Measurements from ENCODE around the gene OSBPL1A. TPM values are rescaled to one million over a fixed set of nuclear protein-coding genes. Genes with fewer than 3 reads are reported as not detected.
A peak's percentile ranks its signal among the peaks of the same experiment; 100 is the strongest.

The OSBPL1A gene
- total RNA-seq, 1 donor: 23.3 TPM

DNA sequence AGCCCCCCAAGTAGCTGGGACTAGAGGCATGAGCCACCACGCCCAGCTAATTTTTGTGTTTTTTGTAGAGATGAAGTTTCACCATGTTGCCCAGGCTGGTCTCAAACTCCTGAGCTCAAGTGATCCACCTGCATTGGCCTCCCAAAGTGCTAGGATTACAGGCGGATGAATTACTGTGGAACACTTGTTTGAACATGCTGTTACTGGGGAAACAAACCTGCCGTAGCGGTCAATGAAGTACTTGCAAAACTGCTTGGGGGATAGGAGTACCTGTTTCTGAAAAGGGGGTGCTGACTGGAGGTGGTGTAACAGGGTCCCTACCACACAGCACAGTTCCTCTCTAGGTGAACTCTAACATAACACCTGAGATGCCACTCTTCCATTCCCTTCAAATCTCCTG, 22.9 kb upstream of the OSBPL1A start:
- TF ChIP-seq, protein P1, sequence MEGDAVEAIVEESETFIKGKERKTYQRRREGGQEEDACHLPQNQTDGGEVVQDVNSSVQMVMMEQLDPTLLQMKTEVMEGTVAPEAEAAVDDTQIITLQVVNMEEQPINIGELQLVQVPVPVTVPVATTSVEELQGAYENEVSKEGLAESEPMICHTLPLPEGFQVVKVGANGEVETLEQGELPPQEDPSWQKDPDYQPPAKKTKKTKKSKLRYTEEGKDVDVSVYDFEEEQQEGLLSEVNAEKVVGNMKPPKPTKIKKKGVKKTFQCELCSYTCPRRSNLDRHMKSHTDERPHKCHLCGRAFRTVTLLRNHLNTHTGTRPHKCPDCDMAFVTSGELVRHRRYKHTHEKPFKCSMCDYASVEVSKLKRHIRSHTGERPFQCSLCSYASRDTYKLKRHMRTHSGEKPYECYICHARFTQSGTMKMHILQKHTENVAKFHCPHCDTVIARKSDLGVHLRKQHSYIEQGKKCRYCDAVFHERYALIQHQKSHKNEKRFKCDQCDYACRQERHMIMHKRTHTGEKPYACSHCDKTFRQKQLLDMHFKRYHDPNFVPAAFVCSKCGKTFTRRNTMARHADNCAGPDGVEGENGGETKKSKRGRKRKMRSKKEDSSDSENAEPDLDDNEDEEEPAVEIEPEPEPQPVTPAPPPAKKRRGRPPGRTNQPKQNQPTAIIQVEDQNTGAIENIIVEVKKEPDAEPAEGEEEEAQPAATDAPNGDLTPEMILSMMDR (IDR thresholded peaks at IDR 0.05; ENCODE audit: insufficient read depth, low read depth, low read length): no peak
- H3K4me3 ChIP-seq (ENCODE audit: low read depth, low read length): no peak overlapping the region
- DNase-seq (ENCODE audit: low read depth): no peak

DNA sequence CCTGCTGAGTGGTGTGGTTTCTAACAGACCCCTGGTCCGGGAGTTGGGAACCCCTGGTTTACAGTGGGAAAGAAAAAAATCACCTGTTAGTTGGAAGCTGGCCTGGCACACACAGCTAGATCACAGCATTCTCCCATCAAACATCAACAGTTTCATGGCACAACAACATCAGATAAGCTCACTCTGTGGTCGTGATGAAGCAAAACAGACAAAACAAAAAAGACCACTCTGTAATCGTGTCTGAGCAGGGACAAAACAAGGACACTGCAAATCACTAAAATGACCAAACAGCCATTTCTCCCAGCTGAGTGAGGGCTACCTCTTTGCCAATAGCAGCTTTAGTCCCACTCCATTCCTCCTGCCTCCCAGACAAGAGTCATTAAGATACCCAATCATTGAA, 19.9 kb upstream of the OSBPL1A start:
- TF ChIP-seq, protein P1 (IDR thresholded peaks at IDR 0.05; ENCODE audit: insufficient read depth, low read depth, low read length): no peak
- no peak overlapping the region for H3K4me3 ChIP-seq (ENCODE audit: low read depth, low read length)
- DNase-seq (ENCODE audit: low read depth): no peak

DNA sequence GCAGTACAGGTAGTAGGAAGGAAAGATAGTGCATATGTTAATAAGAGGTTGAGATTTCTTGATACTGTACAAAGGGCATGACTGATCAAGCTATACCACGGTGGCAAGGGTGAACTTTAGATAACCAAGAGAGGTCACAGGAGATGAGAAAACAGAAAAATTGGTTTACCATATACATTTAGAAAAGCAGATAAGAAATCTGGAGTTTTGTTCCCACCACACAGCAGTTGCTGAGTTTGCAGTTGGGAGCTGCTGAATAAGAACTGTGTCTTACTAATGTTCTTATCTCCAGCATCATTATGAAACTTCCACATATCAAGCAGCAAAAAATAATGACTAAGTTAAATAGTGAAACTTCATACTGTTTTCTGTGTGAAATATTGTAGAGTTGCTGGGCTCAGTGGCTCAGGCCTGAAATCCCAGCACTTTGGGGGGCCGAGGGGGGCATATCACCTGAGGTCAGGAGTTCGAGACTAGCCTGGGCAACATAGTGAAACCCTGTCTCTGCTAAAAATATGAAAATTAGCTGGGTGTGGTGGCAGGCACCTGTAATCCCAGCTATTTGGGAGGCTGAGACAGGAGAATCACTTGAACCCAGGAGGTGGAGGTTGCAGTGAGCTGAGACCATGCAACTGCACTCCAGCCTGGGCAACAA, 16.9 kb upstream of the OSBPL1A start:
- DNase-seq (ENCODE audit: low read depth): no peak
- no peak overlapping the region for H3K4me3 ChIP-seq (ENCODE audit: low read depth, low read length)
- TF ChIP-seq, protein P1 (IDR thresholded peaks at IDR 0.05; ENCODE audit: insufficient read depth, low read depth, low read length): no peak

DNA sequence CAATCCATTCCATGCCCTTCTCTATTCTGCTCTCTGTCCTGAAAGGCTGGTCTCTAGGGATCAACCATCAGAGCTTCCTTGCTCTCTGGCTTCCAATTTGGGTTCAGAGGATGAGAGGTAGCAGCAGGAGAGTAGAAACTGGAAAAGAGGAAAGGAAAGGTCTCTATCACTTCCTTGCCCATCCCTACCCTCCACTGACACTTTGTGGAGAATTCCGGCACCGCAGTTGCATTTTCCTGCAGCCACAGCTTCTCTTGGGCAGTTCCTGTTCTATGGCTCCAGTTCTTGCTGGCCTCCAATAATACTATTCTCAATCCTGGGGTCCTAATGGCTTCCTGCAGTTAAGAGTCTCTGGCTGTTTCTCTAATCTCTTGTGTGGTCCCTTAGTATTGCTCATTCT, 15.5 kb upstream of the OSBPL1A start:
- TF ChIP-seq, protein P1 (IDR thresholded peaks at IDR 0.05; ENCODE audit: insufficient read depth, low read depth, low read length): peak; percentile 54
- peak; percentile 20 for DNase-seq (ENCODE audit: low read depth)

DNA sequence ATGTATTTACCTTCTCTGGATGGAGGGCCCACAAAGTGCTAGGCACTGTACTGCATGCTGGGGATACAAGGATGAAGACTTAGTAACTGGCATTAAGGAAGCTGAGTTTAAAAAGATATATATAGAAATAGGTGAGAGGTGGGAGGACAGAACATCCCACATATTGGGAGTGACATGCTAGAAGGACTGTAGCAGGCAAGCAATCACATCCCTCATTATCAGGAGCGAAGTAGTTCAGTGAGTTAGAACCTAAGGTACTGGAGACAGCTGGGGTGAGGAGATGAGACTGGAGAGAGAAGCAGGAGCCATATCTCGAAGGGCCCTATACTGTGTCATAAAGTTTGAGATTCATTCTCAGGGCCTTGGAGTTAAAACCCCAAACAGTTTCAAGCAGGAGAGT, 10.9 kb upstream of the OSBPL1A start:
- no peak for DNase-seq (ENCODE audit: low read depth)
- H3K4me3 ChIP-seq (ENCODE audit: low read depth, low read length): no peak overlapping the region
- TF ChIP-seq, protein P1 (IDR thresholded peaks at IDR 0.05; ENCODE audit: insufficient read depth, low read depth, low read length): no peak

More for the DNA sequence above, 15.5 kb upstream of the OSBPL1A start:
- H3K4me3 ChIP-seq (ENCODE audit: low read depth, low read length): no peak overlapping the region

DNA sequence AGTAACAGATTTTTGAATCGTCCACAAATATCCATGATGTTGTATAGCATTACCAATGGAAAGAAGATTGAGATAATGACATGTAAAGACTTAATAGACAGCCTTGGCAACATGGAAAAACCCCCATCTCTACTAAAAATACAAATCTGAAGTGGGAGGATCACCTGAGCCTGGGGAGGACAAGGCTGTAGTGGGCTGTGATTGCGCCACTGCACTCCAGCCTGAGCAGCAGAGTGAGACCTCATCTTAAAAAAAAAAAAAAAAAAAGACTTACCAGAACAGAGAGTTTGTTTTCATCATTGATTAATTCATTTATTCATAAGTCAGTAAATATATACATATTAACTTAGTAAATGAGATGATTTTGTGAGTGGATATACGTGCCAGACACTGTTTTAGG, 7.0 kb upstream of the OSBPL1A start:
- TF ChIP-seq, protein P1 (IDR thresholded peaks at IDR 0.05; ENCODE audit: insufficient read depth, low read depth, low read length): no peak
- H3K4me3 ChIP-seq (ENCODE audit: low read depth, low read length): no peak overlapping the region
- DNase-seq (ENCODE audit: low read depth): no peak

DNA sequence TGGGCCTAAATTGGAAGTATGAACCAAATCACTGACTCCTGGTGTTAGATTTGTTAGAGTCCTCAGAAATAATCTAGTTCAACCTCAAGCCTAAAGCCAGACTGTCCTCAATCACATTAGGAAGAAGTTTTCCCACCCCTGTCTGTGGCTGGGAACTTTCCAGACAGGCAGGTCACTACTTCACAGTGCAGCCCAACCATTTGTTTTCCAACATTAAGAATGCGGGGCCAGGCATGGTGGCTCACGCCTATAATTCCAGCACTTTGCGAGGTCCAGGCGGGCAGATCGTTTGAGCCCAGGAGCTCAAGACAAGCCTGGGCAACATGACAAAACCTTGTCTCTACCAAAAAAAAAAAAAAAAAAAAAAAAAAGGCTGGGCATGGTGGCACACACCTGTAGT, 5.5 kb upstream of the OSBPL1A start:
- H3K4me3 ChIP-seq (ENCODE audit: low read depth, low read length): no peak overlapping the region
- DNase-seq (ENCODE audit: low read depth): no peak
- TF ChIP-seq, protein P1 (IDR thresholded peaks at IDR 0.05; ENCODE audit: insufficient read depth, low read depth, low read length): no peak

All from fibroblast of villous mesenchyme (primary cell).